GM12875 (cell line): Measurements from ENCODE around the gene SH2D7.

Source experiments
- H3K4me3 ChIP-seq: one replicate; pipeline ENCODE4 v1.5.1; 2011; ENCODE audit warnings: low read depth, low read length, control low read depth
- CTCF ChIP-seq: IDR thresholded peaks from 2 replicates; pipeline ENCODE4 v1.5.1; 2011; ENCODE audit warnings: low read depth, mild to moderate bottlenecking, control low read depth, inconsistent platforms, low read length, moderate library complexity, borderline replicate concordance; ENCODE audit not compliant: insufficient read depth

Gene SH2D7

GRCh38 chr15:78084449-78084750 is 8.0 kb upstream of the SH2D7 start:
- no peak overlapping the region for H3K4me3 ChIP-seq
- no peak for TF ChIP-seq CTCF

- no peak for TF ChIP-seq CTCF
- H3K4me3 ChIP-seq: no peak overlapping the region
These were observed 6.4 kb upstream of the SH2D7 start for GRCh38 chr15:78085928-78086327.

GRCh38 chr15:78087951-78088772 is 4.2 kb upstream of the SH2D7 start:
- no peak overlapping the region for H3K4me3 ChIP-seq
- no peak for TF ChIP-seq CTCF

- no peak for TF ChIP-seq CTCF
- H3K4me3 ChIP-seq: no peak overlapping the region
These were observed 3.6 kb upstream of the SH2D7 start for GRCh38 chr15:78088773-78089080.

- no peak overlapping the region for H3K4me3 ChIP-seq
- TF ChIP-seq CTCF: no peak
These were observed 1.8 kb upstream of the SH2D7 start for GRCh38 chr15:78090422-78091063.

GRCh38 chr15:78093242-78094020 is 1.1 kb downstream of the SH2D7 start:
- no peak overlapping the region for H3K4me3 ChIP-seq
- TF ChIP-seq CTCF: no peak
